GM12878 (cell line): Measurements from ENCODE around the gene SAMD9L.

Experiments
- ATF7 ChIP-seq: fragments of 450-650 bp; IDR thresholded peaks from 2 replicates; pipeline ENCODE4 v1.6.1; 2016; ENCODE audit warnings: low read depth, mild to moderate bottlenecking
- BHLHE40 ChIP-seq, 2 experiments: fragments of 450-650 bp in 1 of 2; IDR thresholded peaks; 2 replicates each; pipeline ENCODE4 v1.6.1; 2011 to 2017; ENCODE audit warnings: low read depth in 2 of 2, borderline replicate concordance in 1 of 2, improper control_type of control experiment in 1 of 2, low read length in 1 of 2, mild to moderate bottlenecking in 1 of 2
- CTCF ChIP-seq, 3 experiments: IDR thresholded peaks in 2 of 3; conservative IDR thresholded peaks in 1 of 3; 2 replicates each; pipeline ENCODE4 v1.5.1; 2011; ENCODE audit warnings: low read depth in 3 of 3, low read length in 3 of 3, mild to moderate bottlenecking in 3 of 3, control low read depth in 2 of 3, moderate library complexity in 2 of 3, inconsistent platforms in 1 of 3, mixed read lengths in 1 of 3; ENCODE audit not compliant: control insufficient read depth in 2 of 3, insufficient read depth in 1 of 3; ENCODE audit errors: extremely low read depth in 1 of 3
- EED ChIP-seq: sonication (generic); IDR thresholded peaks from 2 replicates; pipeline ENCODE4 v1.6.1; 2016; ENCODE audit warnings: antibody characterized with exemption, low read depth
- NR2C2 ChIP-seq: IDR thresholded peaks from 2 replicates; pipeline ENCODE4 v1.6.1; 2011; ENCODE audit warnings: borderline replicate concordance, low read depth; ENCODE audit not compliant: control insufficient read depth, insufficient read length
- SMC3 ChIP-seq: IDR thresholded peaks from 2 replicates; pipeline ENCODE4 v1.6.1; 2011; ENCODE audit warnings: low read length, improper control_type of control experiment, borderline replicate concordance
- SP1 ChIP-seq: IDR thresholded peaks from one replicate; pipeline ENCODE4 v1.6.1; 2011; ENCODE audit warnings: low read depth, low read length
- ZBED1 ChIP-seq: IDR thresholded peaks from 2 replicates; pipeline ENCODE4 v1.6.1; 2016; ENCODE audit warnings: borderline replicate concordance

- no peak for TF ChIP-seq SMC3
- TF ChIP-seq CTCF (IDR thresholded peaks at IDR 0.05 in 2 of 3, conservative IDR thresholded peaks at IDR 0.05 in 1 of 3; ENCODE audit: control insufficient read depth in 2 of 3, extremely low read depth in 1 of 3, insufficient read depth in 1 of 3, low read depth in 3 of 3, low read length in 3 of 3) = no peak
- no peak for TF ChIP-seq EED
- TF ChIP-seq SP1 = no peak
- TF ChIP-seq ATF7 = no peak
- TF ChIP-seq NR2C2 = no peak
- no peak for TF ChIP-seq BHLHE40 (IDR thresholded peaks at IDR 0.05; ENCODE audit: borderline replicate concordance in 1 of 2, low read depth in 2 of 2, low read length in 1 of 2)
- no peak for TF ChIP-seq ZBED1
Measured at GRCh38 chr7:93133005-93133404, 15.2 kb downstream of the SAMD9L start.
